Measurements from ENCODE around the gene ZNF573. TPM values are rescaled to one million over a fixed set of nuclear protein-coding genes. Genes with fewer than 3 reads are reported as not detected.
"Not testable (repeated sequence)": the region's sequence is repeated elsewhere in the genome, so short reads cannot be mapped to it uniquely, and the experiment has no call there.

Gene ZNF573
- total and polyA plus RNA-seq, 10 donors, result 0.50 to 23.4 (median 17.0) TPM

DNA sequence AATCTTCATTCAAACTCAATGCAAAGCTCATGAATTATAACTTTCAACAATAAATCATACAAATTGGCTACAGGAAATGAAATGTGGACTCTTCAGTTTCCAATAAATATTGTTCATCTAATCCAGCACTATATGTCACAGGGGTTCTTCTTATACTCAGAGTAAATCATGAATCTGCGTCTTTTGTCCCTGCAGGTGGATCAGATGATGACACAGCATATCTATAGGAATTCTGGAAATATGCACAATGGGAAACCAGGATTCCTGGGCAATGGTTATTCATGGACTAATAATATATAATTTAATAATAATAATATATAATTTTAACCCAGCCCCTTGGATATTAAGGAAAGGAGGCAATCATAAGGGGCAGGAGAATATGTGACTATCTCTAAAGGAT is 8.4 kb downstream of the ZNF573 start:
- H3K27me3 ChIP-seq (replicated peaks in 1 of 7), result no peaks in the 10 kb centered on the region
- no peak for TF ChIP-seq POLR2AphosphoS5 (IDR thresholded peaks at IDR 0.05)
- no peak for TF ChIP-seq POLR2A (IDR thresholded peaks at IDR 0.05)
- no peak for TF ChIP-seq CTCF (IDR thresholded peaks at IDR 0.05 in 8 of 11, conservative IDR thresholded peaks at IDR 0.05 in 3 of 11)
- DNase-seq, result no peak
- H3K9me3 ChIP-seq, result peaks cover 0 to 34% (median 3%) of the 10 kb centered on the region in 8 donors
- peaks cover 2 to 78% (median 62%) of the 10 kb centered on the region in 6 donors for H3K36me3 ChIP-seq
- H3K4me1 ChIP-seq, result no peaks in the 10 kb centered on the region
- WGBS, 5 donors, result 97 to 100% (median 100%) methylated on average over 1 of the region's 1 CpG
- H3K4me3 ChIP-seq, result no peak overlapping the region
- intact Hi-C loops (cut with DNase I; ENCODE audit: low total_unique reads), result no loop called here
- H3K27ac ChIP-seq, result no peak overlapping the region

- WGBS, 5 donors, result 85 to 100% (median 94%) methylated on average over 1 of the region's 1 CpG
- Histone ChIP-seq H3K4me1 (no peaks in the 10 kb centered on the region), H3K27me3 (replicated peaks in 1 of 7) (no peaks in the 10 kb centered on the region), H3K9me3 (peaks cover 0 to 36% (median 7%) of the 10 kb centered on the region in 8 donors), H3K4me3 (no peak overlapping the region), H3K36me3 (peaks cover 0 to 100% (median 58%) of the 10 kb centered on the region in 6 donors), H3K27ac (no peak overlapping the region)
- TF ChIP-seq POLR2AphosphoS5 (IDR thresholded peaks at IDR 0.05) (no peak), POLR2A (IDR thresholded peaks at IDR 0.05) (no peak), CTCF (IDR thresholded peaks at IDR 0.05 in 8 of 11, conservative IDR thresholded peaks at IDR 0.05 in 3 of 11) (no peak)
- intact Hi-C loops (cut with DNase I; ENCODE audit: low total_unique reads), result no loop called here
- DNase-seq, result no peak
These were observed 15.9 kb downstream of the ZNF573 start for GRCh38 chr19:37763488-37763887.

DNA sequence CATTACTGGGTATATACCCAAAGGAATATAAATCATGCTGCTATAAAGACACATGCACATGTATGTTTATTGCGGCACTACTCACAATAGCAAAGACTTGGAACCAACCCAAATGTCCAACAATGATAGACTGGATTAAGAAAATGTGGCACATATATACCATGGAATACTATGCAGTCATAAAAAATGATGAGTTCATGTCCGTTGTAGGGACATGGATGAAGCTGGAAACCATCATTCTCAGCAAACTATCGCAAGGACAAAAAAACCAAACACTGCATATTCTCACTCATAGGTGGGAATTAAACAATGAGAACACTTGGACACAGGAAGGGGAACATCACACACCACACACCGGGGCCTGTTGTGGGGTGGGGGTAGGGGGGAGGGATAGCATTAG is 21.7 kb downstream of the ZNF573 start:
- H3K4me1 ChIP-seq; intact Hi-C loops (cut with DNase I; ENCODE audit: low total_unique reads); DNase-seq; H3K27ac ChIP-seq; H3K27me3 ChIP-seq (replicated peaks in 1 of 7); H3K4me3 ChIP-seq: not testable (repeated sequence)
- 94 to 99% (median 98%) methylated on average over 3 to 4 of the region's 4 CpGs for WGBS, 5 donors
- Histone ChIP-seq H3K36me3 (peaks cover 0 to 95% (median 32%) of the 10 kb centered on the region in 6 donors), H3K9me3 (peaks cover 0 to 62% (median 28%) of the 10 kb centered on the region in 8 donors)

- Histone ChIP-seq H3K4me1 (no peaks in the 10 kb centered on the region), H3K27ac (no peak overlapping the region), H3K27me3 (replicated peaks in 1 of 7) (no peaks in the 10 kb centered on the region), H3K36me3 (peaks cover 23 to 99% (median 34%) of the 10 kb centered on the region in 6 donors), H3K4me3 (no peak overlapping the region), H3K9me3 (peaks cover 16 to 100% (median 100%) of the 10 kb centered on the region in 8 donors)
- intact Hi-C loops (cut with DNase I; ENCODE audit: low total_unique reads), result no loop called here
- no peak for DNase-seq
- TF ChIP-seq POLR2AphosphoS5 (IDR thresholded peaks at IDR 0.05) (no peak), POLR2A (IDR thresholded peaks at IDR 0.05) (no peak), CTCF (IDR thresholded peaks at IDR 0.05 in 8 of 11, conservative IDR thresholded peaks at IDR 0.05 in 3 of 11) (no peak)
- 77 to 90% (median 79%) methylated on average over 5 of the region's 5 CpGs for WGBS, 5 donors
These were observed 41.0 kb downstream of the ZNF573 start for GRCh38 chr19:37738371-37738770.

DNA sequence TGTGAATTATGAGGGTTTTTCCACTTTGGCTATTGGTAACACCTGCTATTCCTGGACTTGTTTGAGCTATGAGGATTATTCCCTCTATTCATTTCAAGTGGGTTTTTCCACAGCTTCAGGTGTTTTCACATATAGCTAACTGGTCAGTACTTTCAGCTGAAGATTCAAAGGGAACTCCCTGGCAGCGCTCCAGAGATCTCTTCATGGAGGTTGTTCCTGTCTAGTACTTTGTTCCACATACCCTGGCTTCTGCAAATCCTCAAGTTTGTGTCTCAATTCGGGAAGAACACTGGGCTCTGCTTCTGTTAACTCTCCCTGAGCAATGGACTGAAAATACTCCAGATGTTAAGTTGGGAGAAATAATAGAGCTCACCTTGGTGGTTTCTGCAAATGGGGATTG is 54.2 kb downstream of the ZNF573 start:
- no peaks in the 10 kb centered on the region for H3K27me3 ChIP-seq (replicated peaks in 1 of 7)
- no peak overlapping the region for H3K4me3 ChIP-seq
- no peak for DNase-seq
- TF ChIP-seq POLR2A (IDR thresholded peaks at IDR 0.05) (no peak), CTCF (IDR thresholded peaks at IDR 0.05 in 8 of 11, conservative IDR thresholded peaks at IDR 0.05 in 3 of 11) (no peak), POLR2AphosphoS5 (IDR thresholded peaks at IDR 0.05) (no peak)
- no peaks in the 10 kb centered on the region for H3K4me1 ChIP-seq
- no peak overlapping the region for H3K27ac ChIP-seq
- peaks cover 0 to 61% (median 29%) of the 10 kb centered on the region in 8 donors for H3K9me3 ChIP-seq
- WGBS, 5 donors, result 87 to 94% (median 91%) methylated on average over 2 of the region's 2 CpGs
- H3K36me3 ChIP-seq, result peaks cover 0 to 9% (median 0%) of the 10 kb centered on the region in 6 donors
- intact Hi-C loops (cut with DNase I; ENCODE audit: low total_unique reads), result no loop called here
